ENCODE results near the gene ELAC1.

Gene ELAC1, protein sequence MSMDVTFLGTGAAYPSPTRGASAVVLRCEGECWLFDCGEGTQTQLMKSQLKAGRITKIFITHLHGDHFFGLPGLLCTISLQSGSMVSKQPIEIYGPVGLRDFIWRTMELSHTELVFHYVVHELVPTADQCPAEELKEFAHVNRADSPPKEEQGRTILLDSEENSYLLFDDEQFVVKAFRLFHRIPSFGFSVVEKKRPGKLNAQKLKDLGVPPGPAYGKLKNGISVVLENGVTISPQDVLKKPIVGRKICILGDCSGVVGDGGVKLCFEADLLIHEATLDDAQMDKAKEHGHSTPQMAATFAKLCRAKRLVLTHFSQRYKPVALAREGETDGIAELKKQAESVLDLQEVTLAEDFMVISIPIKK

DNA sequence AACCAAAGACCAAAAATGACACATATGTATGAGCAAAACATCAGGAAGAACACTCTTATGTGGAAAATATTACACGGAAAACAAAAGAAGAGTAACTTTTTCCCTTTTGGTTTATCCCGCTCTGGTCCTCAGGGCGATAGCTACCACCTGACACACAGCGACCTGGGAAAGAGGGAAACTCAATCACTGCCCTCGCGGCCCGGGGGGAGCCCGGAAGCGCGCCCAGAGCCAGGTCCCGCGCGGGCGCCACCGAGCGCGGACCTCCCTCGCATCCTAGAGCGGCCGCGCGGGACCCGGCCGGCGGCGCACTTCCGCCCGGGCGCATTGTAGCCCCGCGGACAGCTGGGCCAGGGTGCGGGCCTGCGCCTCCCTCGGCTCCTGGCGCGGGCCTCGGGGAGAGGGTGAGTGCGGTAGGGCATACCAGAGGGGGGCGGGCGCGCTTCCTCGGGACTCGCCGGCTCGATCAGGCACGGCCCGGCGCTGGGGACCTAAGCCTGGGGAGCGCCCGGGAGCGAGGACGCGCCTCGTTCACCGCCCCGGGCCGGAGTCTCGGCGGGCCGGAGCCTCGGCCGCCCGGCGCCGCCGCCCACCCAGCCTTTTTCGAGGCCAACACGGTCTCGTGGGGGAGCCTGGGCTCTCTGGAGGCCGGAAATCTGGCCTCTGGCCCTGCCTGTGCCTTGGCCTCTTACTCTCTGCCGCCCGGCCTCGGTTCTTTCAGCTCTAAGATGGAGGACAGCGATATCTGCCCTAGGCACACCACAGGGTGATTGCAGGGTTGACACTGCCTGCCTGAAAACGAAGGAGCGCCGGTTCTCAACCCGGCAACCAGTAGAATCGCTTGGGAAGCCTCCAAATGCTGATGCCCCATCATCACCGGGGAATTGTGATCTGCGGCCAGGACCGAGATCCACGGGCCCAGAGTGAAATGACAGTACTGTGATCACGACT is at the start of gene ELAC1:
Gene ELAC1 (plus strand): TSS at position 327 of the 948 bp plus-strand sequence. CDS start 6,365 bp downstream, outside the sequence.
- peak within 1 kb of the TSS; percentile 95 for H3K27ac ChIP-seq
- TF ChIP-seq ZFX (IDR thresholded peaks at IDR 0.05) = peak; percentile 99
- TF ChIP-seq, protein P1, sequence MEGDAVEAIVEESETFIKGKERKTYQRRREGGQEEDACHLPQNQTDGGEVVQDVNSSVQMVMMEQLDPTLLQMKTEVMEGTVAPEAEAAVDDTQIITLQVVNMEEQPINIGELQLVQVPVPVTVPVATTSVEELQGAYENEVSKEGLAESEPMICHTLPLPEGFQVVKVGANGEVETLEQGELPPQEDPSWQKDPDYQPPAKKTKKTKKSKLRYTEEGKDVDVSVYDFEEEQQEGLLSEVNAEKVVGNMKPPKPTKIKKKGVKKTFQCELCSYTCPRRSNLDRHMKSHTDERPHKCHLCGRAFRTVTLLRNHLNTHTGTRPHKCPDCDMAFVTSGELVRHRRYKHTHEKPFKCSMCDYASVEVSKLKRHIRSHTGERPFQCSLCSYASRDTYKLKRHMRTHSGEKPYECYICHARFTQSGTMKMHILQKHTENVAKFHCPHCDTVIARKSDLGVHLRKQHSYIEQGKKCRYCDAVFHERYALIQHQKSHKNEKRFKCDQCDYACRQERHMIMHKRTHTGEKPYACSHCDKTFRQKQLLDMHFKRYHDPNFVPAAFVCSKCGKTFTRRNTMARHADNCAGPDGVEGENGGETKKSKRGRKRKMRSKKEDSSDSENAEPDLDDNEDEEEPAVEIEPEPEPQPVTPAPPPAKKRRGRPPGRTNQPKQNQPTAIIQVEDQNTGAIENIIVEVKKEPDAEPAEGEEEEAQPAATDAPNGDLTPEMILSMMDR (conservative IDR thresholded peaks at IDR 0.05) = no peak; the same call in none of the 2 replicates

DNA sequence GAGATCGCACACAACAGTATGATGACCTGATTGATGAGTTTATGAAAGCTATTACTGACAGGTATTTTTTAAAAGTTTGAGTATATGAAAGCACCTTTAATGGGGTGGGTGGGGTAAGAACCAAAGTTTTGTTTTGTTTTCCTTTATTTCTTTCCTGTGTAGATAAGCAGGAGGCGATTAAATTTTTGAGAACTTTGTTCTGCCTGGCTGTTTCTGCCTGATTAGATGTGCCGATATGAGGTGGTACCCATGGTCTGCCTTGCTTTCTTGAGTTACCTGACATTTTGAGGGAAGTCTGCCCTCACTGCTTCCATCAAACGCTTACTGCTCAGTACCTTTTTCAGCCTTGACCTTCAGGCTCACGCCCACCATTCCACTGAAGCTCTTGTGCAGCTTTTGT is 49.7 kb upstream of the ELAC1 start:
- H3K27ac ChIP-seq = no peak overlapping the region
- TF ChIP-seq, protein P1 (conservative IDR thresholded peaks at IDR 0.05) = no peak
- no peak for TF ChIP-seq ZFX (IDR thresholded peaks at IDR 0.05)

DNA sequence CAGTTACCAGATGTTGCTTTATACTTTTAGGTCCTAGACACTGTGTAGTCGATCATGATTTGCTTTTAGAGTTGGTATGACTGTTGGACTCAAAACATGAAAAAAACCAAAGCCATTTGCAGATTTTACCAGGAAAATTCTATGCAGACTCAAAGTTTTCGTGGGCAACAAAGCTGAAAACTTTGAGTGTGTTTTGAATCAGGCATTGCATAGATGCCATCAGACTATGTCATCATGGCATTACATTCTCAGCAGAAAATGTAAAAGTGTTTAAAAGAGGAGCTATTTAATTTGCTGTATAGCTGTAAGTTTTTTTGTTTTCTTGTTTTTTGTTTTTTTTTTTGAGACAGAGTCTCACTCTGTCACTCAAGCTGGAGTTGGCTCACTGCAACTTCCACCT is 43.5 kb upstream of the ELAC1 start:
- TF ChIP-seq ZFX (IDR thresholded peaks at IDR 0.05) = no peak
- TF ChIP-seq, protein P1 (conservative IDR thresholded peaks at IDR 0.05) = no peak
- no peak overlapping the region for H3K27ac ChIP-seq

DNA sequence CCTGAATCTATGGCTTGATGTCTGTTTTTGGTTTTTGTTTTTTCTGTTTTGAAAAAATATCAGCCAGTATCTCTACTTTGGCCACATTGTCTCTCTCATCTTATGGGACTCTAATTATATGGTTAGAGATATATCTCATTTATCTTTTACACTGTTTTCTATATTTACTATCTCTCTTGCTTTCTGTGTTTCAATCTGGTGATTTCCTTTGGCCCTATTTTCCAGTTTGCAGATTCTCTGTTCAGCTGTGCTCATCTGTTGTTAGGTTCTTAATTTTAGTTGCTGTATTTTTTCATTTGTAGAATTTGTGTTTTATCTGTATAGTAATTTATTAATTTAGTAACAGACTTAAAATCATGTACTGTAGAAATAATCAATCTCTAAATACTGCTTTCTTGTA is 41.3 kb upstream of the ELAC1 start:
- no peak overlapping the region for H3K27ac ChIP-seq
- no peak for TF ChIP-seq ZFX (IDR thresholded peaks at IDR 0.05)
- TF ChIP-seq, protein P1 (conservative IDR thresholded peaks at IDR 0.05) = no peak

DNA sequence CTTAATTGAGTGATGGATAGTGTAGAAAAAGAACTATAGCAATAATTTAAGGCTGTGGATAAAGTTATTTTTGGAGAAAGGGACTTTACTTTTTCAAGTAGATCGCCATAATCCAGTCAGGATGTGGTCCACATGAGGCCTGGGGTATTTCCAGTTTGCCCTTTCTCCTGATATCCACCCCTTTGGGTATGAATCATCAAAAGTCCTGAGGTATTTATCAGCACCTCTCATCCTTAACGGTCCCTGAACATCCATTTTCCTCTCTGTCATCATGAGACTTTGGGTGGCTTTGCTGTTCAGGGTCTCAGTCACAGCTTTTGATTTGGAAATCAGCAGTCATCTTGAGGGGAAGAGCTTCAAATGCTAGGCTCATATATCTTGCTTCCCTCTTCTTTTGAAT is 39.3 kb upstream of the ELAC1 start:
- TF ChIP-seq, protein P1 (conservative IDR thresholded peaks at IDR 0.05) = no peak
- TF ChIP-seq ZFX (IDR thresholded peaks at IDR 0.05) = no peak
- no peak overlapping the region for H3K27ac ChIP-seq

DNA sequence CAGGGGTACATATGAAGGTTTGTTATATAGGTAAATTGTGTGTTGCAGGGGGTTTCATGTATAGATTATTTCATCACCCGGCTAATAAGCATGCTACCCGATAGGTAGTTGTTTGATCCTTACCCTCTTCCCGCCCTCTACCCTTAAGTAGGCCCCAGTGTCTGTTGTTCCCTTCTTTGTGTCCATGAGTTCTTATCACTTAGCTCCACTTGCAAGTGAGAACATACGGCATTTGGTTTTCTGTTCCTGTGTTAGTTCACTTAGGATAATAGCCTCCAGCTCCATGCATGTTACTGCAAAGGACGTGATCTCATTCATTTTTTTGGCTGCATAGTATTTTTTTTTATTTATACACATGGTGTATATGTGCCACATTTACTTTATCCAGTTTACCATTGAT is 34.2 kb upstream of the ELAC1 start:
- TF ChIP-seq ZFX (IDR thresholded peaks at IDR 0.05) = no peak
- TF ChIP-seq, protein P1 (conservative IDR thresholded peaks at IDR 0.05) = no peak
- H3K27ac ChIP-seq = no peak overlapping the region

Measured in C4-2B (cell line).